ENCODE data around the gene SEMA7A. TPM values are rescaled to one million over a fixed set of nuclear protein-coding genes. Genes with fewer than 3 reads are reported as not detected.

Gene SEMA7A, protein sequence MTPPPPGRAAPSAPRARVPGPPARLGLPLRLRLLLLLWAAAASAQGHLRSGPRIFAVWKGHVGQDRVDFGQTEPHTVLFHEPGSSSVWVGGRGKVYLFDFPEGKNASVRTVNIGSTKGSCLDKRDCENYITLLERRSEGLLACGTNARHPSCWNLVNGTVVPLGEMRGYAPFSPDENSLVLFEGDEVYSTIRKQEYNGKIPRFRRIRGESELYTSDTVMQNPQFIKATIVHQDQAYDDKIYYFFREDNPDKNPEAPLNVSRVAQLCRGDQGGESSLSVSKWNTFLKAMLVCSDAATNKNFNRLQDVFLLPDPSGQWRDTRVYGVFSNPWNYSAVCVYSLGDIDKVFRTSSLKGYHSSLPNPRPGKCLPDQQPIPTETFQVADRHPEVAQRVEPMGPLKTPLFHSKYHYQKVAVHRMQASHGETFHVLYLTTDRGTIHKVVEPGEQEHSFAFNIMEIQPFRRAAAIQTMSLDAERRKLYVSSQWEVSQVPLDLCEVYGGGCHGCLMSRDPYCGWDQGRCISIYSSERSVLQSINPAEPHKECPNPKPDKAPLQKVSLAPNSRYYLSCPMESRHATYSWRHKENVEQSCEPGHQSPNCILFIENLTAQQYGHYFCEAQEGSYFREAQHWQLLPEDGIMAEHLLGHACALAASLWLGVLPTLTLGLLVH
- 35.0 and 86.9 TPM in 2 replicates for total RNA-seq

DNA sequence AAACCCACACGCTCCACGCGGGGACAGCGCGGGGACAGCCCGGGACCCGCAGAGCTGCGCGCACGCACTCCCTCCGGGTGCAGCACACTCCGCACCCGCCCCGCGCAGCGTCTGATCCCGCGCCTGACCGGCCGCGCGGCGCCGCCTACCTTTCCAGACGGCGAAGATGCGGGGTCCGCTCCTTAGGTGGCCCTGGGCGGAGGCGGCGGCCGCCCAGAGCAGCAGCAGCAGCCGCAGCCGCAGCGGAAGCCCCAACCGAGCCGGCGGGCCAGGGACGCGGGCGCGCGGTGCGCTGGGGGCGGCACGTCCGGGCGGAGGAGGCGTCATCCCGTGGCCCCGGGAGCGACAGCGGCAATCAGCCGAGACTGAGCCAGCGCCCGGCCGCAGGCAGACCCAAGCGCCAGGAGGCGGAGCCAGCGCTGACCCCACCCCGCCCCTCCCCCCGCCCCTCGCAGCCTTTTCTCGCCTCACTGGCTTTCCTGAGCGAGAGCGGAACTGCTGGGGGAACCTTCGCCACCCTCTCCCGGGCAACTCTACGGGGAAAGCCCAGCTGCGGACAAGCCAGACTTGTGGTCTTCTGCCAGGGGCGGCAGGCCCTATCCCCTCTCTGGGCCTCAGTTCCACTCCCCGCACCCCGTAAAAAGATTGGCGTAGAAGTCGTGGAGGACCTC is at the start of gene SEMA7A:
Gene SEMA7A (minus strand): TSS at position 367 of the 671 bp plus-strand sequence. CDS start 40 bp downstream, at position 327.

DNA sequence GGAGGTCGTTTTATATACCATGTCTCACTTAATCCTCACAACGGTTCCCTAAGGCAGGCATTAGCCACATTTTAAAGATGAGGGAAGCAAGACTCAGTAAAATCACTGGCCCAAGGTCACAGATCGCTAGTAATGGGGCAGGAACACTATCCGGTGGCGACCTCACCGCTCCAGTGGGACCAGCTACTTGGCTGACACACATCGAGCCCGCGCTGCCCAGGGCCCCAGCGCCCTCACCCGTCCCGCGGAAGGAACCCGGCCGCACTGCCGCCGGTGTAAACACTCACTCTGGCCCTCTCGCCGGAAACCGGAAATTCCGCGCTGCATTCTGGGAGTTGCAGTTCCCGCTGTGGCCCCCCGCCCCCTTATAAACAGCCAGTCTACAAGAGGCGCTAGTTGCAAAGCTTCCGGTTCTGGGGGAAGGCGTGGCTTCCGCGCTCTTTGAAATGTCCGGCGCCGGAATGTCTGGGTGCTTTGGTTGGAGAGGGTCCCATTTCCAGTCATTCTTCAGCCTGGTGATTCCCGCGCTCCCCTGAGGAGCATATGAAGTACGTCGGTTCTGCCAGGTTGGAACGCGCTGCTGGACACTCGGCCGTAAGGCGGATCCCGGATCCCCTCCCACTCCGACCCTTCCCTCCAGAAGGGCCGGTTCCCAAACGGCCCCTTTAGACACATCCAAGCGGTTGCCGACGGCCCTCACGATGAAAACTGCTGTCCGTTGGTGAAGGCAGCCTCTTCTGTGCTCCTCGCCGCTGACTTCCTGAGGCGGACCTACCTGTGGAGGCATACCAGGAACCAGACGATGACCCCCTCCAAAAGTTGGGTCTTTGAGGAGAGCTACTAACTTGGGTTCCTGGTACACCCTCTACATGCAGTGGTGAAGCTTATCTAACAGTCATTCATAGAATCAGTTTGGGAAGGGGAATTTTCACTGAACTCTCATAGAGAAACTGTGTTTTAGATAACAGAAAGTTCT is 27.4 kb upstream of the SEMA7A start, which contains the start of gene UBL7:
Gene UBL7 (minus strand): TSS at position 290 of the 976 bp plus-strand sequence. CDS start 2,293 bp downstream, outside the sequence.

DNA sequence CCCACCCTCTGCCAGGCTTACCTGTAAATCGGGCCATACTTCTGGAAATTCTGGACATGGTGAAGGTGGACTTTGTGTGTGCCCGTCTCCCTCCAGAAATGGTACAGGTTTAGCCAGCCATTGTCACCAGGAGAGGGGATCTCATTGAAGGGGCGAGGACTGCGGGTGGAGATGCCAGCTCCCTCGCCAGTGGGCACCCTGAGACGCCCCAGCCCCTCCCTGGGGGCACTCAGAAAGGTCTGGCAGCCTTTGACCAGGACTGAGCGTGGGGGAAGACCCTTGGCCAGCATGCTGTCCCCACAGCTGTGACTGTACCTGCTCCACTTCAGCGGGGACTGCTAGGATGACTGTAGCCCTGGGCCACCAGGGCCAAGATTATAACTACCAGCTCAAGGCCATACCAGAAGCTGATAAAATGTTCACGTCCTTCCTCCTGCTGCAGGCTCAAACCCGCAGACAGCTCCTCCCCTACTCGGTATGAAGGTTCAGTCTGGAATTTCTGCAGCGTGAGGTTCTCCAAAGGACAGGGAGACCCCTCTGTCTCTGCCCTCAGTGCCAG is 66.4 kb downstream of the SEMA7A start, which contains the start of gene CYP11A1:
Gene CYP11A1 (minus strand): TSS at position 351 of the 559 bp plus-strand sequence. CDS start 61 bp downstream, at position 290.

Other genes starting within 250 kb of the SEMA7A start
- 30.3 and 47.2 TPM in 2 replicates for gene STRA6, start 231.2 kb downstream of the SEMA7A start, total RNA-seq
- 0.28 and 0.30 TPM in 2 replicates for gene CCDC33, start 197.6 kb downstream of the SEMA7A start, total RNA-seq
- gene CYP11A1, start 66.3 kb downstream of the SEMA7A start, total RNA-seq, result under 0.01 TPM in 1 of 2 replicates, not detected in the other
- 24.9 and 27.5 TPM in 2 replicates for gene UBL7, start 27.2 kb upstream of the SEMA7A start, total RNA-seq
- gene ARID3B, start 107.3 kb upstream of the SEMA7A start, total RNA-seq, result 1.5 and 3.2 TPM in 2 replicates
- 54.3 and 55.3 TPM in 2 replicates for gene CLK3, start 181.9 kb upstream of the SEMA7A start, total RNA-seq